Colon (tissue), 2 donors: ENCODE data around the gene GUCA2B.

Experiments used
- FAIRE-seq: peaks from 2 replicates; lab custom pipeline; 2012; peaks lifted over from hg19 to GRCh38; lab: Jason Lieb, UNC
- donor health status: control.
- donor health status: control.

Gene GUCA2B

DNA sequence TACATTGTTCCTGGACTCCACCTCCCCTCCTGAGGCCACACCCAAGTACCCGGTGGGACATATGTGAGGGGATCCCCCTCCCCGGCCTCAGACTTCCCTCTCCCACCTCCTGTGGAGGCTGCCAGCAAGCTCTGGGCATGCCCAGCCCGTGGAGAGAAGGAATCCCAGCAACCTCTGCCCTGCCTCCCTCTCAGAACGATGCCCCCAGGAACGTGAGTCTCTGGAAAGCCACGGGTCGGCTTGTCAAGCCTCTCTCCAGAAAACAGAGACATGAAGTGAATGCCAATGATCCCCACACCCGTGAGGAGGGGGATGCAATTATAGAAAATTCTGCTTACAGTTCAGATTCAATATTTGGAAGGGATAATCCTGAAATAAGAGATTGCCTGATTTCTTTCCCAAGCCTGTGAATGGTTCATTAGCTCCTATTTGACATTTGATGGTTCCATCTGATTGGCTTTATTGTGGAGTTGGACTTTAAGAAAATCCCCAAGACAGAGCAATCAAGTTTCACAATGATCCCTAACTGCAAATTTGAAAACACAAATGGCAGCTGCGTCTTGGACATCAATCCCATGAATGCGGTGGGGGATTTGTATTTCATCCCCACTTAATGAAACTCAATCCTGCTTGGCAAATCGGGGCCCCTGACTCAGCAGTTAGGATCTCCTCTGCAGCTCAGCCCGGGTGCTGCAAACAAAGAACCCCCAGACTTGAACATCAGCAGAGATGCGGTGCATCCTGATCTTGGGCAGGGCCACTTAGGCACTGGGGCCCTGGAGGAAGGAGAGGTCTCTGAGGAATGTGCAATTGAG, 9.1 kb upstream of the GUCA2B start:
- no peak for FAIRE-seq

DNA sequence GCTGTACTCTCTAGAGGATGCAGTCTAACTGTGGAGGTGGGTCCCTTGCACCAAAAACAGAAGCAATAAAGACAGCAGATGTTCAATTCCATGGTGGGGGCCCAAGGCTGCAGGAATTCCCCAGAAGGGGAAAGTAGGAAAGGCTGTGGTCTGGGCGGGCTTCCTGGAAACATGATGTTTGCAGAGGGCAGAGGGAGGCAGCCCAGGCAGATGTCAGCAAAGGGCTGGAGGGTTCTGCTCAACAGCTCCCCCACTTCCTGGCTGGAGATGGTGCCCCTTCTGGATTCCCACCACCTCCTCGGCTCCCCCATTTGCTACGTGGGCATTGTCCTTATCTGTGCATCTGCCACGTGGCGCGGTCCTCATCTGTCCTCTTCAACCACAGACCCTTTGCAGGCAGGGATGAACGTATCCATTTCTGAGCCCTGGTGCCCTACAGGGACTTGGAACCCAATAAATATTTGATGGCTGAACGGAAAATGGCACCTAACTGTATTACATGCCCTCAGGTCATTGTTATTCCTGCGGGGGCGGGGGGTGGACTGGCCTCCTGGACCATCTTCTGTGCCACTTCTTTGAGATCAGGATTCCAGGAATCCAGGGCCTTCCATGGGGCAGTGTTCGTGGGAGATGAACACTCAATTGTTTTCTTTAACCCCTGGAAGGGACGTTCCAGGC, 8.4 kb upstream of the GUCA2B start:
- FAIRE-seq = no peak

- no peak for FAIRE-seq
Observed at GRCh38 chr1:42145389-42145716, 7.9 kb upstream of the GUCA2B start.

DNA sequence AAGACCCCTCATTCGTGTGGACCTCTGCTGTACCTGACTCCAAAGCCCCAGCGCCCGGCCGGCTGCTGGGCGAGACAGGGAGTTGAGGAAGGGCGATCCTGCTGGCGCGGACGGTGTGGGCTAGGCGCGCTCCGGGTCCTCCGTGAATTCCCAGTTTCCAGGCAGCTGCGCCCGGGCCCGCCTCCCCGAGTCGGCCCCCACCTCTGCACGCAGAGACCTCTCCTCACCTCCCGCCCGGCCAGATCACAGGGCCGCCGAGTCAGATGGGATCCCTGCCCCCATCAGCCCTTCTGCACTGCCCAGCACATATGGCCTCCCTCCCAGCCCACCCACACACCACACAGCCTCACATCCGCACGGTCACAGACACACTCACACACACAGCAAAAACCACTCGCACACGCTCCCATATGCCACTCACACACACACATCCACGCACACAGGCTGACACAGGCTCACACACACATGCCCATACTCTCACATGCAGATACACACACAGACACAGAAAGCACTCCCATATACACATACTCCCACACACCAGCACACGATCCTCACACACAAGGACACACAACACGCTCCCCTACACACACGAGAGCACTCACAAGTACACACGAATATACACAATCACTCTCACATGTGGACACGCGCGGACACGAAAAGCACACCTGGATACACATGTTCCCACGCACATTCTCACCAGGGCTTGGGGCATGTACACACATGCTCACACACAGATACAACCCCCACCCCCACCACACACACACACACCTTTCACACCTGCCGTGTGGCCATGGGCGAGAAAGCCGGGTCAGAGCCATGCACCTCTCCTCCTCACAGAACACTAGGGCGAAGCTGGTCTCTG, 7.2 kb upstream of the GUCA2B start:
- FAIRE-seq = no peak

DNA sequence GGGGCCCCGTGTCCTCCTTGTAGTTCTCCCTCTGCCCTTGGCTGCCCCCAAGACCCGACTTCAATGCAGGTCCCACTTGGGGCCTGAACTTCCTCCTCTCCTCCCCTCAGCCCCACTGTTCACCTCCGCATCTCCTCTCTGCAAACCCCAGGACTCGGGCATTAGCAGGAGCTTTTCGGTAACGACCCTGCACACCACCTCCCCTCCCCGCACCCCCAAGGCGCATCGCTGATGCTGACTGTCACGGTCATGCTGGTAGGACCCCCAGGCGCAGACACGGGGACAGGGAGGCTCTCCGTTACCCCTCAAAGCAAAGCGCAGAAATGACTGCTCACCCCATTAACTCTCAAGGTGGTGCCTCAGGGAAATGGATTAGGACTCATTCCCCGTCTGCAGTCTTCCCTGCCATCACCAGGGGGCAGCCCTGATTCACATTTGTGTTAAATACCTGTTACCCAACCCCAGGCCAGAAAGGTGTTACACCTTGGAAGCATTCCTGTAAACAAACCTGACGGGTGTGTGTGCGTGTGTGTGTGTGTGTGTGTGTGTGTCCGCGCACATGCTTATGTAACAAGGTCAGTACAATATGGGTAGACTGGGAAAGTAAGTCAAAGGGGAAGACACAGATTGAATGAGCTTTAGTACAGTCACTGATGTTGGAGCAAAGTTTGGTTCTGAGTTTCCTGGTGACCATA, 6.4 kb upstream of the GUCA2B start:
- FAIRE-seq = peak; percentile 57

GRCh38 chr1:42148166-42148565, 5.0 kb upstream of the GUCA2B start:
- no peak for FAIRE-seq

DNA sequence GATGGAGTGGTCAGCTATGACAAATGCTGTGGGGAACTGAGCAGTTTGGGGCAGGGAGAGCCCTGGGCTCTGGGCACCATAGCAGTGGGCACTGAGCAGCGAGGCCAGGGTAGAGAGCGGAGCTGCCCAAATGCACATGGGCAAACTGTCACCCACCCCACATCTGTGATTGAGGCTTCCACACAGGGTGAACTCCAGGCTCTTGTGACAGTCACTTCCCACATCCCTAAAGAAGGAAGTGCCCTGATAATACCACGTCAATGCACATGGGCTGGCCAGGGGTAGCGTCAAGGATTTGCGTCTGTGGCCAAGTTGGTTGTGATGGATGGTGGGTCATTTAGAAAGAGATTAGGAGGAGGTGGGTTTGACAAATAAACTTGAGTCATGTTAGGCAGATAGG, 2.6 kb upstream of the GUCA2B start:
- FAIRE-seq = no peak

DNA sequence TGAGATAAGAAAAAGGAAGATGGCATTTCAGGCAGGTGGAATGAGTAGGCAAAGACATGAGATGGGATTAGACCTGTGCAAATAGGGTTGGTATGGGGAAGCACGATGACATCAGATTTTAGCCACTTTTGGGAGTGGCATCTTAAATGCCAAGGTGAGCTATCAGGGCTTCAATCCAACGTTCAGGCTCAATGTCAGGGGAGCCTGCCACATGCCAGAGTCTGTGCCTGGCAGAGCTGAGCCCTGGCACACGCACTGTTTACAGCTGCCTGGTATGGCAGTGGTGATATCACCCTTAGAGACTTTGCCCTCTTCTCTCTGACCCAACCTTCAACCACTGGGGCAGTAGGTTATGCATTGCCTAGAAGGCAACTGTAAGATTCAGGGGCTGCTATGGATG, 1.1 kb upstream of the GUCA2B start:
- FAIRE-seq = no peak

DNA sequence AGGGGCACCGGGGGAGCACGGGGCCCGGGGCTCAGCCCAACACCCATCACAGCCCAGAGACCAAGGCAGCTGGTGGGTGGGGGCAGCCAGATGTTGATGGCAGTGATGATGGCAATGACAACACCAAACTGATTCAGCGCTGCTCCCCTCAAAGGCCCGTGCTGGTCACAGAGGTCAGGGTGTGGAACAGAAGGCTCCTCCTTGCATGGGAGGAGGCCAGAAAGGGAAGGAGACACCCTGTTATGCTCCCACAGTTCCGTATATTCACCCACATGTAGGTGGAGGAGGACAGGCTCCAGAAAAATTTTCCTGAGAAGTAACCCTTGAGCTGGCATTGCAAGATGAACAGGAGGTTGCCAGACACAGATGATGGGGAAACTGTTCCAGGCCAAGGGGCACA, 414 bp downstream of the GUCA2B start:
- FAIRE-seq = no peak

GRCh38 chr1:42154685-42155084, 1.5 kb downstream of the GUCA2B start:
- no peak for FAIRE-seq

GRCh38 chr1:42155362-42155761, 2.2 kb downstream of the GUCA2B start:
- no peak for FAIRE-seq

DNA sequence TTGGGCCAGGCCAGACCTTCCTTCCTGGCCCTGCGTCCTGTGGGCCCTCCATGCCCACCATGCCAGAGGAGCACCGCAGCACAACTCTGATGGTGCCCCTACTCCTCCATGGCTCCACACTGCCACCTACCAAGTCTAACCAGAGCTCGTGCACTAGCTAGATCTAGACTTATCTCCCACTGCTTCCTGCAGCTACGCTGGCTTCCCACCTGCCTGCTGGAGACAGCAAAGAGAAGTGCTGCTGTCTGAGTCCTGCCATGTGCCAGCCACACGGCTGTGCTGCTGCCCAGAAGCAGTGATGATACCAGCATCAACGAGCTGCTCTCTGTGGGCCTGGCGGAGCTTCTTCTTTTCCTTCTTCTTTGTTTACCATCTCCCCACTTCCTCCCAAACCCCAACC, 4.5 kb downstream of the GUCA2B start:
- no peak for FAIRE-seq

GRCh38 chr1:42158189-42158588, 5.0 kb downstream of the GUCA2B start:
- FAIRE-seq = no peak

DNA sequence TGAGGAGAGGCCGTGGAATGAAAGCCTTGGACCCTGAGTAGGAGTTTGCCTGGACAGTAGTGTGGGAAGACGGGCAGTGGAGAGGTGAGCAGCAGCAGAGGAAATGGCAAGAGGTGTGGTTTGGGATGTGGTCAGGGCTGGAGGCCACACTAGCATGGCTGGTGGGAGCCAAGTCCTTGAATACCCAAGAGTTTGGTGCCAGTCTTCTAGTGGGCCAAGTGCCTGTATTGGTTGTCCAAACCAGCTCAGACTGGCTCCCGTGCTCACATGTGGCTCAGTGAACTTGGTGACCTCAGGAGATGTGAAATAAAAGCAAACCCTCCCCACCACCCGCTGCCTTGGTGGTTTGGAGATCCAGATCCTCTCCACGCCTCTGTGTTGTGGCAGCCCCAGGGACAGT, 9.0 kb downstream of the GUCA2B start:
- FAIRE-seq = no peak

- no peak for FAIRE-seq
Observed at GRCh38 chr1:42163114-42163513, 9.9 kb downstream of the GUCA2B start.

DNA sequence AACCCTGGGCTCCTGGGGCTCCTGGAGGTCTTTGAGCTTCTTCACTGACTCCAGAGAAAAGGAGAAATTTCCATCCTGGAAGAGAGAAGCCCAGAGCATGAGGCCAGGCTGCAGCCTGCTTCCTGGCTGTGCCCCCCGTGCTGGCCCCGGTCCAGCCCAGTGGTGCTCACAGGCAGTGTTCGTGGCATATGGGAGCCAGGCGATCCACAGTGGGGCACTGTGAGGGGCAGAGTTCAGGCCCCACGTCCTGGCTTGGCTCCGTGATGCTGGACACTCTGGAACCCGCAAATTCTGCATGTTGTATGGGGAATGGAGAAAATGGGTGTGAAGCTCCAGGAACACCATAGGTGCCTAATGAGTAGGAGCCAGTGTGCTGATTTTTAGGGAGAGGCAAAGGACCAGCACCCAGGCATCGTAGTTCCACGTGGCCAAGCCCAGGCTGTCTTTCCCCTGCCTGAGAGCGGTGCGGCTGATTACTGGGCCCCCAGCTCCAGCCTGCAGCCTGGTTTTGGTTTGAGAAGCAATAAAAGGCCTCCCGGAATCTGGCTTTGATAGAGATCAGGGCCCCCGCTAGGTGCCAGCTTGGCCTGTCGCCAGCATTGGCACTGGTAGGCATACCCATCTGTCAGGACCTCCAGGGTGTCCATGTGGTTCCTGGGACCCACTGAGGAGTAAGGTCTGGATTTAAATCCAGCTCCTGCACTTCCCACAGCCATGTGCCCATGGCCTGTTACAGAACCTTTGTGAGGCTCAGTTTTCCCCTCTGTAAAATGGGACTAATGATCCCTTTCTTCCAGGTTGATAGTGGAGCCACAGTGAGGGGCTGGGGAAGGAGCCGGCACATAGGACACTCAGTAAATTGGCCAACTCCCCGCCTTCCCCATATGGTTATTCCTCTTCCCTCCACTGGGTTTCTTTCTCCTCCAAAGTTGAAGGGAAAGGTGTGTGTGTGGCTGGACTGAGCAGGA, 10.6 kb downstream of the GUCA2B start:
- no peak for FAIRE-seq

DNA sequence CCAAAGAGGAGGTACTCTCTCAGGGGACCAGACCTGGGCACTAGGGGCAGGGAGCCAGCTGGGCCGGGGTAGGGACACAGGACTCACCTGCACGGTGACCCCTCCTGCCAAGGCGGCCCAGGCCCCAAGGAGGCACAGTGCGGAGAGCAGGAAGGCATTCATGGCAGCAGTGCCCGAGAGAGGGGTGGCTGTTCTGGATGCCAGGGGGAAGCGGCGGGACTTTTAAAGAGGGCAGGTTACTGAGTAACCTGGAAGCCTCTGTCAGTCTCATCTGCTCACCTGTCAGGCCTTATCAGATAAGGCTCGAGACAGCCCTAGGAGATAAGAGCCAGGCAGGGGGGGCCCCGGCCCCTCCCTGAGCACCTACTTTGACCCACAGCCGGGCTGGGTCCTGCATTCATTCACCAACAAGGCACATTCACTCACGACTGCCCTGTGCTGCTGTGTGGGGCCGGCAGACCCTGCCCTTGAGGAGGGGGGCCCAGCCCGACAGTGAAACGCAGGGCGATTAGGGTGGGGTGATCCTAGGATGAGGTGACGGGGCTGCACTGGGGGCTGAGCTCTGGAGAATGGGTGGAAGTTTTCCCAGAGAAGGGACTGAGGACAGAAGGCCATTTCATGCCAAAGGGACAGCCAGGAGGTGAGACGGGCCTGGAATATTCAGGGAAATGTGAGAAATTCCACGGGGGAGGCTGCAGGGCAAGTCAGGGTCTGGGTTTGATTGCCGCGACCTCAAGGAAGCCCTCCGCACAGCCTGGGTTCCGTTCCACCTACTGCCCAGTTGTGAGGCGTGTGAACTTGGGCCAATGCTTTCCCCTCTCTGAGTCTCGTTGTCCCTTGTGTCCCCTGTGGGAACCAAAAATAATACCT, 11.6 kb downstream of the GUCA2B start, which contains the start of gene GUCA2A:
GUCA2A (minus strand) TSS at position 195 of the 870 bp plus-strand sequence; CDS start at position 162, 33 bp downstream.
- FAIRE-seq = no peak

DNA sequence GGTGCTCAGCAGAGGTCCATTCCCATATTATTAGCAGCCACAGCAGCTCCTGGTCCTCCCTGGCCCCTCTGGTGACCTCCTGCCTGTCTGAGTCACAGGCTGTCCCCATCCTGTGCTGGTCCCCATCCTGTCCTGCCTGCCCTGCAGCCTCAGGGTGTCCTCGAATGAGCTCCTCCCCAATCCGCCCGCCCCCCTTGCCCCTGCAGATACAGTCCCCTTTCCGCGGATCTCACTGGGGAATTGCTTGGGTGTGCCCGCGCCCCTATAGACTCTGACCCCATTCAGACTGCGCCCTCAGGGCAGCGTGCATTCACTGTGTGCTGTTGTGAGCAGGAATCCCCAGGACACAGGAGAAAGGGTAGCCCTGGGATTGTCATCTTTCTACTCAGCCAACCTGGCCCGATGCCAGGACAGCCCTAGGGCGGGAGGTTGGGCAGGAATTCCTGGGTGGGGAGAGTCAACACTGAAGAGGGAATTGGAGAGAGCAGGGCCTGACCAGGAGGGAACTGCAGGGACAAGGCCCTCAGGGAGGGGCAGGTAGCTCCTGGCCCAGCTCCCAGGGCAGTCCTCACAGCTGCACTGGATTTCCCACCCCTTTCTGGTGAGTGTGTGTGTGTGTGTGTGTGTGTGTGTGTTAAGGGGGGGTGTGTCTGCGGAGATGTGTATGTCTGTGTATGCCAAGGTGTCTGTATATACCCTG, 12.5 kb downstream of the GUCA2B start:
- no peak for FAIRE-seq

DNA sequence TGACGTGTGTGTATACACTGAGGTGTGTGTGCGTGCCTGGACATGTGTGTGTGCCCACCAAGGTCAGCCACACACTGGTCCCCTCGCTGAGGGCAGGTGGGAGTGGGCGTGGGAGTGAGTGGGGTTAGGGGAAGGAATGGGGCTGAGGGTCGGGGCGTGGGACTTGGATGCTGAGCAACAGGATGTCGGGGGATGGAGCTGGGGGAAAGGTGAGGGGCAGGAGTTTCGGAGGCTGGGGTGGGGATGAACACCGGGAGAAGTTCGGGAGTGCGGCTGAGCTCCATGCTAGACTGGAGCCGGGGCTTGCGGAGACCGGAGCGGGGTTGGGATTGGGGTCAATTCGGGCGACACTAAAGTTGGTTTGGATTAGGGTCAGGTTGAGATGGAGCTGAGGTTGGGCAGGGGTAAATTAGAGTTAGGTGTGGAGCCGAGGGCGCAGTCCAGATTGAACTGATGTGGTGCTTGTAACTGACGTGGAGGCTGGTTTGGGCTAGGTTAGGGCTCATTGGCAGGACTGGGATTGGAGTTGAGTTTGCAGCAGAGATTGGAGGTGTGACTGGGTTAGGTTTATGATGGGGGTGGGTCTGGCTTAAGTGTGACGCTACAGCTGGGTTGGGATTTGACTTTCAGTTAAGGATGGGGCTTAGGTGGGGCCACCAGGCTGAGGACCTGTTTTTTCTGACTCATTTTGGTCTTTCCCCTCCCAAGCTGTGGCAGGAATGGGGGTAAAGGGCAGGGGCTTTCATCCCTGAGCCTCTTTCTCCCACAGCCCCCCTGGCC, 14.6 kb downstream of the GUCA2B start:
- FAIRE-seq = no peak
